HG03521 (cell line): ENCODE measurements around the gene RHOT1.
A peak's percentile ranks its signal among the peaks of the same experiment; 100 is the strongest.
"Not testable (repeated sequence)": the region's sequence is repeated elsewhere in the genome, so short reads cannot be mapped to it uniquely, and the experiment has no call there.

Experiments used
- ATAC-seq: cut with Tn5 transposase; IDR thresholded peaks from one replicate; pipeline ENCODE4 v1.9.1; 2021; ENCODE audit warnings: mild to moderate bottlenecking, moderate library complexity; ENCODE audit not compliant: unreplicated experiment

The RHOT1 gene

GRCh38 chr17:32142038-32142856, at the start of gene RHOT1:
Gene RHOT1, plus strand, starts transcription at chr17:32142502. Its CDS starts 191 bp downstream, at chr17:32142693.
- peak; percentile 75 for ATAC-seq

GRCh38 chr17:32099686-32100085, 42.6 kb upstream of the RHOT1 start:
- ATAC-seq = no peak

GRCh38 chr17:32100323-32100722, 42.0 kb upstream of the RHOT1 start:
- not testable (repeated sequence) for ATAC-seq

GRCh38 chr17:32100971-32101631, 41.2 kb upstream of the RHOT1 start:
- no peak for ATAC-seq

GRCh38 chr17:32102172-32102571, 40.1 kb upstream of the RHOT1 start:
- no peak for ATAC-seq

GRCh38 chr17:32102646-32103186, 39.6 kb upstream of the RHOT1 start:
- no peak for ATAC-seq

- ATAC-seq = no peak
Measured at GRCh38 chr17:32103476-32104113, 38.7 kb upstream of the RHOT1 start.

GRCh38 chr17:32104158-32104557, 38.1 kb upstream of the RHOT1 start:
- no peak for ATAC-seq

- ATAC-seq = not testable (repeated sequence)
Measured at GRCh38 chr17:32106471-32106981, 35.8 kb upstream of the RHOT1 start.

GRCh38 chr17:32107194-32107593, 35.1 kb upstream of the RHOT1 start:
- not testable (repeated sequence) for ATAC-seq

- no peak for ATAC-seq
Measured at GRCh38 chr17:32110596-32110995, 31.7 kb upstream of the RHOT1 start.

GRCh38 chr17:32111141-32111771, 31.0 kb upstream of the RHOT1 start:
- no peak for ATAC-seq

GRCh38 chr17:32112416-32112815, 29.9 kb upstream of the RHOT1 start:
- ATAC-seq = no peak

GRCh38 chr17:32114536-32114935, 27.8 kb upstream of the RHOT1 start:
- ATAC-seq = no peak

GRCh38 chr17:32115546-32115945, 26.8 kb upstream of the RHOT1 start:
- ATAC-seq = not testable (repeated sequence)

- ATAC-seq = no peak
Measured at GRCh38 chr17:32116937-32117336, 25.4 kb upstream of the RHOT1 start.

- ATAC-seq = no peak
Measured at GRCh38 chr17:32117399-32117798, 24.9 kb upstream of the RHOT1 start.

- not testable (repeated sequence) for ATAC-seq
Measured at GRCh38 chr17:32118088-32118487, 24.2 kb upstream of the RHOT1 start.

- no peak for ATAC-seq
Measured at GRCh38 chr17:32118835-32119234, 23.5 kb upstream of the RHOT1 start.

GRCh38 chr17:32120141-32120540, 22.2 kb upstream of the RHOT1 start:
- ATAC-seq = no peak

GRCh38 chr17:32120716-32121115, 21.6 kb upstream of the RHOT1 start:
- no peak for ATAC-seq
